OCI-M2 (cell line): Measurements from ENCODE around the gene CEP19.
"Not testable (repeated sequence)": the region's sequence is repeated elsewhere in the genome, so short reads cannot be mapped to it uniquely, and the experiment has no call there.

Source experiments
- DNase-seq: peaks from one replicate; lab custom pipeline; 2025; ENCODE audit not compliant: unreplicated experiment; lab: John Stamatoyannopoulos, UW

CEP19 gene

DNA sequence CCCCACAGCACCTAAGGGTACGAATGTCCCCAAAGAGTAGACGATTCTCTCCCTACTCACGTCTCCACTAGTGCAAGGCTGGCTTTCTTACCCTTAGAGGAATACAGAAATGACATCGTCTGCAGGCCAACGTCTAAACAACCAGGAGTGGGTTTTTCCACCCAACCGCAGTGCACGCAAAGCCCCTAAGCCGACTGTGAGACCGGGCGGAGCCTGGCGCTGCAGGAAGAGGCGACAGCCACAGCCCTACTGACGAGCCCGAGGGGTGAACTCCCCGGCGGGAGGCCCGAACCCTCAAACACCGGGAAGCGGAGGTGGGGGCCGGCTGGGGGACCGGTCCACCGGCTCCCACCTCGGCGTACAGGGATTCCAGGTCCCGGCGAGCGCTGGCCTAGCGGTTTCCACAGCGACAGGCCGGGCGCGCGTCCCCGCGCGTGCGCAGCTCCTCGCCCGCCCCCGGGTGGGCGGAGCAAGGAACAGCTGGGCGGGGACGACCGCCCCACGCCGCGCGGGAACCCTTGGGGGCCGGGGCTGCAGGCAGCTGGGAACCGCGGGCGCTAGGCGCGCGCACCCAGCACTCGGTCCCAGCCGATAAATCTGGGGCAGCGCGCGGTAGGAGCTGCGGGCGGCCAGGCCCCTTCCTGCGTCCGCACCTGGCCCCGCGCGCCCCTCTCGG, at the start of gene CEP19, which contains the start of gene PIGX:
Gene CEP19, minus strand, starts transcription at position 413 of the 676 bp plus-strand sequence. CDS start 3,593 bp downstream, outside the sequence.
Gene PIGX, plus strand, starts transcription at position 540 of the 676 bp plus-strand sequence.
- peak; percentile 50 for DNase-seq

DNA sequence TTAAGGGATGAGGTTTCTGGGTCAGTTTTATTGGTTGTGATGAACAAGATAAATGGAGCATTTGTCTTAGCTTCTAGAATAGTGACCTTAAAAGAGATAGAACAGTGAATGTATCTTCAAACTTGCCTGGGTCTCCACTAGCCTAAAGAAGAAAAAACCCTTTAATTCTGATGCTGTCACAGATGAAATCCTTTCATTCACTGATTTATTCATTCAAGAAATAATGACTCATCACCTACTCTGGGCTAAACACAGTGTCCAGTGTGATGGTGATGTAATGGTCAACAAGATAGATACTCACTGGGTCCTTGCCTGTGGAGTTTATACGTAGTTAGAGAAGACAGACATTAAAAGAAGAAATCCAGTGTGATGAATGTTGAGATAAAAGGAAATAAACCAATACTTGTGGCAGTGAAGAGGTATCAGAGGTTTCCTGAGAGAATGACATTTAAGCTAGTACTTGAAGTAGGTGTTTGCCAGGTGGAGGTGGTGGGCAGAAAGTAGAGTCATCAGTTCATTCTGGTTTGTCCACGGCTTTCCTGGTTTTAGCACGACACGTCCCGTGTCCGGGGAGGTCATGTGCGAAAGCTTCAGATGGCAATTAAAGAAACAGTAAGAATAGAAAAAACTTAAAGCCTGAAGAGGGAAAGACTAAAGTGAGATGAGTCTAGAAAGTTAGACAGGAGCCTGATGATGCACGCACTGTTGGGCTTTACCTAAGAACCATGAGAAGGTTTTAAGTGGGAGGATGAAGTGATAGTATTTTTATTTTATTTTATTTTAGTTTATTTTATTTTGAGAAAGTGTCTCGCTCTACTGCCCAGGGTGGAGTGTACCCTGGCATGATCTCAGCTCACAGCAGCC, 46.1 kb upstream of the CEP19 start:
- no peak for DNase-seq

- DNase-seq = no peak
These were observed 44.7 kb upstream of the CEP19 start for GRCh38 chr3:196756732-196757131.

DNA sequence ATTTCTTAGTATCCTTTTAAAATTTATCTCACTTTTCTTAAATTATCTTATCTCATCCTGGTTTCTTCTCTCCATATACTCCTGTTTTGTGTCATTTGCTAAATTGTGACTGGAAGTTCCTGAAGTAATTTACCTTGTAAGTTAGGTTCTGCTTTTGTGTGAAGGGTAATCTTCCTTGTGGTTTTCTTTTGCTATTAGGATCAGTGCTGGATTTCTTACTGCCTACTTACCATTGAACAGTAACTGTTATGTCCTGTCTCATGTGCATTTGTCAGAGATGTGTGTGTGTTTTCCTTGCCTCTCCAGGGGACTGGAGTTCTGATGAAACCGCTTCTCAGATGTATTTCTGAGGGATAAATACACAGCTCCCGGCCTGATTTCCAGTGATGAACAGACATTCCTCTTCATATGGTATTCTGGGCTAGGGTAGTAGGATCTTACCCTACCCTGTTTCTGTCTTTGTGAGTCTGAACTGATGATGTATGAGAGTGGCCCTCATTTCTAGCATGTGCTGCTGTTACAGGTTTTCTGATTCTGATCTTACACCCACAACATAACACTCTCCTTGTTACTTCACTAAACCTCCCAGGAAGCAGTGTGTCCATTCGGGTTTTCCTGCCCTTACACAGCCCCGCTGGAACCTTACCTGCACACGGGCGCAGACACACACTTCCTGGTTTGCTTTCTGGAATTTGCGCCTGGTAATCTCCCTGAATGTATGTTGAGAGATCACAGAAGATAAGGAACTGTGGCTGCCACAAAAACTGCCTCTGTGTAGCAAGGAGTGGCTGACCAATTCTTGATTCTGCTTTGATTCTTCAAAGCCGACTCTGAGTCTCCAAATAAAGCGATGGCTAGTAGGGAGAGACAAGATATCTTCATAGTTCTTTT, 42.3 kb upstream of the CEP19 start:
- no peak for DNase-seq

- DNase-seq = no peak
These were observed 41.2 kb upstream of the CEP19 start for GRCh38 chr3:196753201-196753600.

DNA sequence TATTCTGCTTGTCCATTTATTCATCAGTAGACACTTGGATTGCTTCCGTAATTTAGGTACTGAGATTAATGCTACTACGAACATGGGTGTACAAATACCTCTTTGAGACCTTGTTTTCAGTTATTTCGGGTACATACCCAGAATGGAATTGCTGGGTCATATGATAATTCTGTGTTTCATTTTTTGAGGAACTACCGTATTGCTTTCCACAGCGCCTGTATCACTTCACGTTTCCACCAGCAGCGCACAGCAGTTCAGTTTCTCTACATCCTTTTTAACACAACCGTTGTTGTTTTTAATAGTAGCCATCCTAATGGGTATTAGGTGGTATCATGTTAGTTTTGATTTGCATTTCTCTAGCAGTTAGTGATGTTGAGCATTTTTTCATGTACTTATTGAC, 37.1 kb upstream of the CEP19 start:
- DNase-seq = no peak

GRCh38 chr3:196743569-196743968, 31.5 kb upstream of the CEP19 start:
- not testable (repeated sequence) for DNase-seq

GRCh38 chr3:196741249-196741889, 29.3 kb upstream of the CEP19 start:
- no peak for DNase-seq

DNA sequence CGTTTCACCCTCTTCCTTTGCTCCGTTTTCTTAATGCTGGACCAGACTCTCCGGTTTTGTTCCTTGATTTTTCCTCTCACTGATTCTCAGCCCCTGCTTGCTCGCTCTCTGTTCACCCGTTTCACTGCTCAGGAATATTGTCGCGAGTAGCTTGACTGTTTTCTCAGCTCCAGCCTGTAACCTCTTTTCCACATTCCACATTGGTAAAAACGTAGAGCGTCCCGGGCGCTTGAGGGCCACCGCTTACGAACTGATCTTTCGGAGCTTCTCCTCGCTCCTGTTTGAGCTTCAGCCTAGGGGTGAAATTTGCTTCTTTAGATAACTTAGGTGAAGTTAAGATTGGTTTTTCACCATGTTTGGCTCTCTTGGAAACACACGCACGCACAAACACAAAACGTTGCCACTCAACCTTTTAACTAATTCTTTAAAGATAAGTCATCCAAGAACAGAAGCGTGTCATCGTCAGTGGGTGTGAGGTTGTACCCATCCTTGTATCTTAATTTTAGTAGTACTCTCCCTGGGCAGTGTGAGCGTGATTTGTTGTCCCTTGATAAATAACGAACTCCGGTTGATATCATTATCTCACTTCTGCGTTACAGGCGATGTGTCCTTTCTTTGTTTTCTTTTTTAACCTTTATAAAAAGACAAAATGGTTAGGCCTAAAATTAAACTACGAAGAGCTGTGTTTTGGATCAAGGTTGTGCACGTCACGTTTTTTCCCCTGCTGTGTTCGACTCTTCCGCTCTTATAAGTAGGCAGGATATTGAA, 28.6 kb upstream of the CEP19 start:
- no peak for DNase-seq

- DNase-seq = peak; percentile 66
These were observed 27.8 kb upstream of the CEP19 start, which contains the start of gene PAK2 for GRCh38 chr3:196739671-196740480. Gene PAK2, plus strand, starts transcription at chr3:196739857. Its CDS starts 42,790 bp downstream, at chr3:196782647.

GRCh38 chr3:196737655-196738054, 25.6 kb upstream of the CEP19 start:
- no peak for DNase-seq

GRCh38 chr3:196736670-196737374, 24.8 kb upstream of the CEP19 start:
- DNase-seq = no peak

- no peak for DNase-seq
These were observed 23.7 kb upstream of the CEP19 start for GRCh38 chr3:196735751-196736150.

DNA sequence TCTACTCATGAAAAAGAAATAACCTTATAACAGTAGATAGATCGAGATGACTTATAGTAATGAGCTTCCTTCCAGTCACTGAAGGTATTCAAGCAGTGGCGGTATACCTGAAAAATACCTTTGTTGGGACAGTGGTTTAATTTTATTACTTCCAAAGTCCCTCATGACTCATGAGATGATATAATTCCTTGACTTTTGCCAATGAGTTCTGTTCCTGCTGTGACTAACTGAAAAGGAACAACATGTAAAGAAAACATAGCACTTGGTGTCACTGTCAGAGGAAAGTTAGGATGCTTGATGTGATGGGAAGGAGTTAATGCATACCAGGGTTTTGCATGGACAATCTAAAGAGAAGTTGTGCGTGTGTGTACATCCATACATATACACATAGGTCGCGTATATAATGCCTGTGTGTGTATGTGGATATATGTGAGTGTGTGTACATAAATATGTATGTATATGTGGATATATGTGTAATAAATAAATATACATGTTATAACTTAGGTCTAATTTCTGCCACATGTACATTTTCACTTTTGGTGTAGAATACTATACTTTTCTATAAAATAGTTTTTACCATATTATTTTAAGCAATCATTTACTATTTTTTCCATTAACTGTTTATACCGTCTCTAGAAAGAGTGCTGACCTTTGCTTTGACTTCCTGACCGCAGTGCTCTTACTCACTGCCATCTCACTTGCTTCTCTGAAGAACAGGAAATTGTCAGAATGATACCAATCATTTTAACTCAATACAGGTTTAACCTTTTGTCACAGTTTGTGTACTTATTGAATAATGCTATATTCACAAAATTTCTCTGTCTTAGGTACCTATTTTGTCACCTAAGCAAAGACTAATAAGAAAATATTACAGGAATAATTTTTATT, 15.0 kb upstream of the CEP19 start:
- no peak for DNase-seq

GRCh38 chr3:196721097-196721496, 9.0 kb upstream of the CEP19 start:
- no peak for DNase-seq

DNA sequence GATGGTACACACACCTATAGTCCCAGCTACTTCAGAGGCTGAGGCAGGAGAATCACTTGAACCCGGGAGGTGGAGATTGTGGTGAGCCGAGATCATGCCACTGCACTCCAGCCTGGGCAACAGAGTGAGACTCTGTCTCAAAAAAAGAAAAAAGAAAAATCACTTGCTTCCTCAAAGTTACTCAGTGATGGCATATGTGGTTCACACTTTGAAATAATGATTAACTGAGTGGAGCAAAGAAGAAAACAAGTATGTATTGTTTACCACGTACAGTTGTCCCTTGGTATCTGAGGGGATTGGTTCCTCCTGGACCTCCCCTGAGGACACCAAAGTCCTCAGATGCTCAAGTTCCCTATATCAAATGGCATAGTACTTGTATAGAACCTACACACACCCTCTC, 5.1 kb upstream of the CEP19 start:
- DNase-seq = not testable (repeated sequence)
